Breast epithelium (tissue), 4 donors: Measurements from ENCODE around the gene ENOSF1. TPM values are rescaled to one million over a fixed set of nuclear protein-coding genes. Genes with fewer than 3 reads are reported as not detected.

Experiments used
- DNase-seq, 2 donors: peaks; one replicate each; pipeline ENCODE4 v3.0.0-alpha.2; 2019; ENCODE audit warnings: low spot score in 2 of 2
- H3K27ac ChIP-seq, 2 donors: fragments of 200-600 bp; sonication (generic) in 1 of 2; one replicate each; pipeline ENCODE4 v1.5.1; 2016 to 2019; ENCODE audit warnings: mild to moderate bottlenecking in 1 of 2
- H3K27me3 ChIP-seq, 2 donors: fragments of 200-600 bp; sonication (generic) in 1 of 2; one replicate each; pipeline versions ENCODE4 v1.5.1 to v1.6.0; 2017 to 2019; ENCODE audit warnings: control low read depth in 1 of 2, mild to moderate bottlenecking in 1 of 2
- H3K36me3 ChIP-seq: fragments of 200-600 bp; one replicate; pipeline ENCODE4 v1.5.1; 2019
- H3K4me1 ChIP-seq, 2 donors: fragments of 200-600 bp; sonication (generic); one replicate each; pipeline ENCODE4 v1.5.1; 2016 to 2019; ENCODE audit warnings: control low read depth in 1 of 2
- H3K4me3 ChIP-seq, 3 donors: fragments of 200-600 bp; sonication (generic); 1 replicate in 2 of 3; 2 replicates in 1 of 3; pipeline ENCODE4 v1.5.1; 2016 to 2019; ENCODE audit warnings: mild to moderate bottlenecking in 3 of 3, moderate library complexity in 2 of 3
- H3K9me3 ChIP-seq, 2 donors: fragments of 200-600 bp; sonication (generic) in 1 of 2; one replicate each; pipeline ENCODE4 v1.5.1; 2016 to 2019; ENCODE audit warnings: control low read depth in 1 of 2
- POLR2A ChIP-seq: fragments of 450-650 bp; IDR thresholded peaks from one replicate; pipeline ENCODE4 v1.6.1; 2016; ENCODE audit warnings: antibody characterized with exemption, mild to moderate bottlenecking, moderate library complexity
- POLR2AphosphoS5 ChIP-seq, 3 donors: sonication (generic); formaldehyde crosslinking; IDR thresholded peaks; one replicate each; pipeline ENCODE4 v1.6.1; 2017; ENCODE audit warnings: antibody characterized with exemption in 3 of 3
- intact Hi-C: fragments of 100-400 bp; cut with DNase I; formaldehyde crosslinking; loops from one replicate; pipeline ENCODE4 v1.15.1; 2023; ENCODE audit warnings: low total_unique reads
- total RNA-seq, 3 donors: library from RNA; depleted of rRNA; stranded (reverse); fragments of >200 nt; gene quantifications; one replicate each; pipeline ENCODE4 v1.1.0, GENCODE V29; 2016
- TF ChIP-seq, protein P1 (sequence below), 3 donors: fragments of 450-650 bp; IDR thresholded peaks; one replicate each; pipeline ENCODE4 v1.5.1; 2016 to 2017; ENCODE audit warnings: antibody characterized with exemption in 3 of 3, mild to moderate bottlenecking in 3 of 3, moderate library complexity in 3 of 3

Gene ENOSF1
- total RNA-seq, 3 donors from 2014 or later, result 49.4 to 96.0 (median 90.1) TPM

DNA sequence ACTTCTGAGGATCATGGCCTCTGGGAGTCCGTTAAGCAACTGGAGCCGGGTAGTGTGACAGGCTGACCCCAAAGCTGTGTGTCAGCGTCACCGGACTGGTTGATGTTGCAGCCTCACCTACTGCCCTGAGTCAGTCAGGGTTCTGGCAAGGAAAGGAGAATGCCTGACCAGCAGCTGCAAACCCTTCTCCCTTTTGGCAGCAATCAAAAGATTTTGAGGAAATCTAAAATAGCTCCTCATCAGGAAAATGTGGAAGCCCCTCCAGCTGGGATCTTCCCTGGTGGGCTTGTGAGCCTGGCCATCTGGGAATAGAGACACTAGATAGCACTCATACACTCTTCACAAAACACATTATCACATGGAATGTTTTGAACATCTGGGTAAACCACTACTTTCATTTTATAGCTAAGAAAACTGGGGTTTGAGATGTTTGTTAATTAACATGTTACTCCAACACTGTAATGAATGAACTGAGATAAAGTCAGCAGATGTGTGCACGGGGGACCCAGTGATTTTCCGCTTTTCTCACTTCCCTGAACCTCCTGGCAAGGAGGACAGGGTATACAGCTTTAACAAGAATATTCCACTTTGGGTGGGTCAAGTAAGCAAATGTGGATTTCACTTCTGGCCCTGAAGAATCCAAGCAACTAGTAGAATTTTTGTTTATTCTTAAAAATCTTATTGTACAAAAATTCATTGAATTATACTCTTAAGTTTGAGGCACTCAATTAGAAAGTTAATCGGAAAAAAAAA lies 91.0 kb downstream of the ENOSF1 start:
- TF ChIP-seq POLR2A, result no peak
- TF ChIP-seq POLR2AphosphoS5 (IDR thresholded peaks at IDR 0.05), result no peak
- TF ChIP-seq, protein P1, sequence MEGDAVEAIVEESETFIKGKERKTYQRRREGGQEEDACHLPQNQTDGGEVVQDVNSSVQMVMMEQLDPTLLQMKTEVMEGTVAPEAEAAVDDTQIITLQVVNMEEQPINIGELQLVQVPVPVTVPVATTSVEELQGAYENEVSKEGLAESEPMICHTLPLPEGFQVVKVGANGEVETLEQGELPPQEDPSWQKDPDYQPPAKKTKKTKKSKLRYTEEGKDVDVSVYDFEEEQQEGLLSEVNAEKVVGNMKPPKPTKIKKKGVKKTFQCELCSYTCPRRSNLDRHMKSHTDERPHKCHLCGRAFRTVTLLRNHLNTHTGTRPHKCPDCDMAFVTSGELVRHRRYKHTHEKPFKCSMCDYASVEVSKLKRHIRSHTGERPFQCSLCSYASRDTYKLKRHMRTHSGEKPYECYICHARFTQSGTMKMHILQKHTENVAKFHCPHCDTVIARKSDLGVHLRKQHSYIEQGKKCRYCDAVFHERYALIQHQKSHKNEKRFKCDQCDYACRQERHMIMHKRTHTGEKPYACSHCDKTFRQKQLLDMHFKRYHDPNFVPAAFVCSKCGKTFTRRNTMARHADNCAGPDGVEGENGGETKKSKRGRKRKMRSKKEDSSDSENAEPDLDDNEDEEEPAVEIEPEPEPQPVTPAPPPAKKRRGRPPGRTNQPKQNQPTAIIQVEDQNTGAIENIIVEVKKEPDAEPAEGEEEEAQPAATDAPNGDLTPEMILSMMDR (IDR thresholded peaks at IDR 0.05), result no peak
- intact Hi-C loops, result no loop called here
- no peaks in the 10 kb centered on the region for H3K27me3 ChIP-seq
- no peaks in the 10 kb centered on the region for H3K9me3 ChIP-seq
- H3K4me3 ChIP-seq, result no peak overlapping the region
- DNase-seq, result no peak
- H3K27ac ChIP-seq, result no peak overlapping the region
- H3K36me3 ChIP-seq, result no peaks in the 10 kb centered on the region
- no peaks in the 10 kb centered on the region for H3K4me1 ChIP-seq

Other genes with a start within 250 kb of the ENOSF1 start
- 10 to 100 TPM; 11.7 to 57.3 (median 14.7) TPM for gene COLEC12, start 211.9 kb downstream of the ENOSF1 start, total RNA-seq
- not detected for gene CETN1, start 132.2 kb downstream of the ENOSF1 start, total RNA-seq
- gene CLUL1, start 115.6 kb downstream of the ENOSF1 start, total RNA-seq, result 1 to 10 TPM; 1.3 to 6.6 (median 3.5) TPM
- gene TYMS, start 55.0 kb downstream of the ENOSF1 start, total RNA-seq, result 1 to 10 TPM; 1.3 to 2.1 (median 2.0) TPM
- gene YES1, start 99.6 kb upstream of the ENOSF1 start, total RNA-seq, result 100 to 1,000 TPM; 108 to 150 (median 136) TPM
- 1 to 10 TPM in 1 of 3 donors, under 1 TPM in 1, not detected in 1; 0.33 to 1.2 TPM for gene ADCYAP1, start 192.2 kb upstream of the ENOSF1 start, total RNA-seq